Breast epithelium (tissue), 3 donors: ENCODE results near the gene SNX21.

Experiments used
- CTCF ChIP-seq, 3 donors: fragments of 450-650 bp; IDR thresholded peaks; one replicate each; pipeline ENCODE4 v1.5.1; 2016 to 2017; ENCODE audit warnings: antibody characterized with exemption in 3 of 3, mild to moderate bottlenecking in 3 of 3, moderate library complexity in 3 of 3
- POLR2A ChIP-seq: fragments of 450-650 bp; IDR thresholded peaks from one replicate; pipeline ENCODE4 v1.6.1; 2016; ENCODE audit warnings: antibody characterized with exemption, mild to moderate bottlenecking, moderate library complexity
- POLR2AphosphoS5 ChIP-seq, 3 donors: sonication (generic); formaldehyde crosslinking; IDR thresholded peaks; one replicate each; pipeline ENCODE4 v1.6.1; 2017; ENCODE audit warnings: antibody characterized with exemption in 3 of 3

DNA sequence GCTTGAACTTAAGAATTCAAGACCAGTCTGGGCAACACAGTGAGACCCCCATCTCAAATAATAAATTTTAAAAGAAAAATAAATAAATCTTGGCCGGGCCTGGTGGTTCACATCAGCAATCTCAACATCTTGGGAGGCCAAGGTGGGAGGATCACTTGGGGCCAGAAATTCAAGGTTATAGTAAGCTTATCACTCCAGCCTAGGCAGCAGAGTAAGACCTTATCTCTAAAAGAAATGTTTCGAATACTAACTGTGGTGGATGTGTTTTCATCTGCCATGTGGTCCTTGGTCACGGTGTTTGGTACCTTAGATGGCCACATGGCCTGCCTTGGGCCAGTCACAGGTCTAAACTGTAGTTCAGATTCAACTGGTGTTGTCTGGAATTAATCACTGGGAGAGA is 15.4 kb upstream of the SNX21 start:
- TF ChIP-seq POLR2A: no peak
- no peak for TF ChIP-seq CTCF (IDR thresholded peaks at IDR 0.05)
- no peak for TF ChIP-seq POLR2AphosphoS5 (IDR thresholded peaks at IDR 0.05)
